HEK293 (cell line): ENCODE measurements around the gene SLC2A11.

ENCODE experiments used
- HOXD13 ChIP-seq: sonication (generic); formaldehyde crosslinking; IDR thresholded peaks from 2 replicates; pipeline ENCODE4 v1.8.0; 2022; ENCODE audit warnings: missing genetic modification reagents, borderline replicate concordance
- RBAK ChIP-seq: fragments of 450-650 bp; formaldehyde crosslinking; IDR thresholded peaks from 2 replicates; pipeline ENCODE4 v1.5.1; 2016; ENCODE audit warnings: missing biosample characterization, missing genetic modification characterization
- ZEB2 ChIP-seq: fragments of 450-650 bp; formaldehyde crosslinking; IDR thresholded peaks from 2 replicates; pipeline ENCODE4 v1.5.1; 2016; ENCODE audit warnings: missing biosample characterization, missing genetic modification characterization
- ZFP3 ChIP-seq: fragments of 450-650 bp; formaldehyde crosslinking; IDR thresholded peaks from 2 replicates; pipeline ENCODE4 v1.5.1; 2016; ENCODE audit warnings: low read depth, missing biosample characterization, missing genetic modification characterization
- ZNF214 ChIP-seq: fragments of 450-650 bp; formaldehyde crosslinking; IDR thresholded peaks from 2 replicates; pipeline ENCODE4 v1.5.1; 2017; ENCODE audit warnings: missing biosample characterization, mild to moderate bottlenecking, missing genetic modification characterization, borderline replicate concordance
- ZNF24 ChIP-seq: fragments of 450-650 bp; formaldehyde crosslinking; IDR thresholded peaks from 2 replicates; pipeline ENCODE4 v1.5.1; 2016; ENCODE audit warnings: missing biosample characterization, missing genetic modification characterization
- ZNF292 ChIP-seq: fragments of 450-650 bp; formaldehyde crosslinking; IDR thresholded peaks from 2 replicates; pipeline ENCODE4 v1.5.1; 2016; ENCODE audit warnings: low read depth, missing biosample characterization, missing genetic modification characterization, borderline replicate concordance
- ZNF324 ChIP-seq: fragments of 450-650 bp; formaldehyde crosslinking; IDR thresholded peaks from 2 replicates; pipeline ENCODE4 v1.5.1; 2016; ENCODE audit warnings: missing biosample characterization, missing genetic modification characterization
- ZNF350 ChIP-seq: fragments of 450-650 bp; formaldehyde crosslinking; IDR thresholded peaks from 2 replicates; pipeline ENCODE4 v1.5.0; 2017; ENCODE audit warnings: missing biosample characterization, mild to moderate bottlenecking, missing genetic modification characterization
- ZNF391 ChIP-seq: fragments of 450-650 bp; formaldehyde crosslinking; IDR thresholded peaks from 2 replicates; pipeline ENCODE4 v1.5.1; 2016; ENCODE audit warnings: low read depth, missing biosample characterization, missing genetic modification characterization, borderline replicate concordance
- ZNF530 ChIP-seq: fragments of 450-650 bp; formaldehyde crosslinking; IDR thresholded peaks from 2 replicates; pipeline ENCODE4 v1.5.1; 2016; ENCODE audit warnings: low read depth, missing biosample characterization, missing genetic modification characterization
- ZNF555 ChIP-seq: fragments of 450-650 bp; formaldehyde crosslinking; conservative IDR thresholded peaks from 2 replicates; pipeline ENCODE4 v1.5.1; 2017; ENCODE audit warnings: missing biosample characterization, mild to moderate bottlenecking, missing genetic modification characterization, inconsistent platforms
- ZNF560 ChIP-seq: fragments of 450-650 bp; formaldehyde crosslinking; IDR thresholded peaks from 2 replicates; pipeline ENCODE4 v1.5.1; 2017; ENCODE audit warnings: missing biosample characterization, missing genetic modification characterization, borderline replicate concordance
- ZNF561 ChIP-seq: fragments of 450-650 bp; IDR thresholded peaks from 2 replicates; pipeline ENCODE4 v1.5.1; 2018; ENCODE audit warnings: missing biosample characterization, missing genetic modification characterization, borderline replicate concordance
- ZNF571 ChIP-seq: fragments of 450-650 bp; formaldehyde crosslinking; IDR thresholded peaks from 2 replicates; pipeline ENCODE4 v1.5.0; 2017; ENCODE audit warnings: missing biosample characterization, missing genetic modification characterization
- ZNF660 ChIP-seq: fragments of 450-650 bp; IDR thresholded peaks from 2 replicates; pipeline ENCODE4 v1.5.1; 2018; ENCODE audit warnings: missing biosample characterization, mild to moderate bottlenecking, missing genetic modification characterization
- ZNF785 ChIP-seq: fragments of 450-650 bp; formaldehyde crosslinking; IDR thresholded peaks from 2 replicates; pipeline ENCODE4 v1.5.1; 2016; ENCODE audit warnings: missing biosample characterization, missing genetic modification characterization
- ZNF792 ChIP-seq: fragments of 450-650 bp; formaldehyde crosslinking; IDR thresholded peaks from 2 replicates; pipeline ENCODE4 v1.5.1; 2016; ENCODE audit warnings: missing biosample characterization, missing genetic modification characterization
- TF ChIP-seq, protein P1 (sequence below): fragments of 450-650 bp; formaldehyde crosslinking; IDR thresholded peaks from 2 replicates; pipeline ENCODE4 v1.5.1; 2016; ENCODE audit warnings: missing biosample characterization, missing genetic modification characterization, borderline replicate concordance
- TF ChIP-seq, protein P2 (sequence below): fragments of 450-650 bp; formaldehyde crosslinking; IDR thresholded peaks from 2 replicates; pipeline ENCODE4 v1.5.1; 2016; ENCODE audit warnings: missing biosample characterization, missing genetic modification characterization
- TF ChIP-seq, protein P3 (sequence below): fragments of 450-650 bp; formaldehyde crosslinking; IDR thresholded peaks from 2 replicates; pipeline ENCODE4 v1.5.1; 2016; ENCODE audit warnings: missing biosample characterization, missing genetic modification characterization
- TF ChIP-seq, protein P4 (sequence below): fragments of 450-650 bp; formaldehyde crosslinking; IDR thresholded peaks from 2 replicates; pipeline ENCODE4 v1.5.1; 2017; ENCODE audit warnings: missing biosample characterization, missing genetic modification characterization
- TF ChIP-seq, protein P5 (sequence below): fragments of 450-650 bp; formaldehyde crosslinking; IDR thresholded peaks from 2 replicates; pipeline ENCODE4 v1.5.1; 2016; ENCODE audit warnings: missing biosample characterization, missing genetic modification characterization
- TF ChIP-seq, protein P6 (sequence below): fragments of 450-650 bp; formaldehyde crosslinking; IDR thresholded peaks from 2 replicates; pipeline ENCODE4 v1.5.1; 2016; ENCODE audit warnings: missing biosample characterization, missing genetic modification characterization

Gene SLC2A11

DNA sequence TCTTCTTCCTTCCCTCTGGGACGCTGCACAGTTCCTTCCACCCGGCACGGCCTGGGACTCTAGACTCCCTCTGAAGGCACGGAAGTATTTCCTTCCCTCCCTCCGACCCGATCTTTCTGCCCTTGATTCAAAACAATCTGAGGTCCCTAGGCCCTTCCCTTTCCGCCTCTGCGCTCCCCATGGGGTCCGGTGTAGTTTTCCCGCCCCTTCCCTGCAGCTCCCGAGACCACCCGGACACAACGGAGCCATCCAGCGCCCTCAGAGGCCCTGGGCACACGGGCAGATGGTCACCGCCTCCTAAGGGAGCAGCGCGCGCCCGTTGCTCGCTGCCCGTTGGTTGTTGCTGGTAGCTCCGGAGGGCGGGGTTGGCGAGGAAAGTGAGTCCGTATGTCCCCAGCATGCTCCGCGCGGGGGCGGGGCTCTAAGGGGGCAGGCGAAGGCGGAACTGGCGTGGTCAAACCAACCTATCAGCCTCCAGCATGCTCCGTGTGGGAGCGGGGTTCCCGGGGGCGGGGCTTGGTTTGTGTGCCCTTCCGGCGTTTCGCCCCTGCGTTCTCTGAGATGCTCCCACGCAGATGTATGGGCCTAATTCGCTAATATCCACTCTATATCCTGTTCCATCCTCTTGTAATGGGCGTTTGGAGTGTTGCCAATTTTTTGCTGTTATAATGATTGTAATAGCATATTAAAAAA is 56.1 kb downstream of the SLC2A11 start (continued):
- TF ChIP-seq, protein P1, sequence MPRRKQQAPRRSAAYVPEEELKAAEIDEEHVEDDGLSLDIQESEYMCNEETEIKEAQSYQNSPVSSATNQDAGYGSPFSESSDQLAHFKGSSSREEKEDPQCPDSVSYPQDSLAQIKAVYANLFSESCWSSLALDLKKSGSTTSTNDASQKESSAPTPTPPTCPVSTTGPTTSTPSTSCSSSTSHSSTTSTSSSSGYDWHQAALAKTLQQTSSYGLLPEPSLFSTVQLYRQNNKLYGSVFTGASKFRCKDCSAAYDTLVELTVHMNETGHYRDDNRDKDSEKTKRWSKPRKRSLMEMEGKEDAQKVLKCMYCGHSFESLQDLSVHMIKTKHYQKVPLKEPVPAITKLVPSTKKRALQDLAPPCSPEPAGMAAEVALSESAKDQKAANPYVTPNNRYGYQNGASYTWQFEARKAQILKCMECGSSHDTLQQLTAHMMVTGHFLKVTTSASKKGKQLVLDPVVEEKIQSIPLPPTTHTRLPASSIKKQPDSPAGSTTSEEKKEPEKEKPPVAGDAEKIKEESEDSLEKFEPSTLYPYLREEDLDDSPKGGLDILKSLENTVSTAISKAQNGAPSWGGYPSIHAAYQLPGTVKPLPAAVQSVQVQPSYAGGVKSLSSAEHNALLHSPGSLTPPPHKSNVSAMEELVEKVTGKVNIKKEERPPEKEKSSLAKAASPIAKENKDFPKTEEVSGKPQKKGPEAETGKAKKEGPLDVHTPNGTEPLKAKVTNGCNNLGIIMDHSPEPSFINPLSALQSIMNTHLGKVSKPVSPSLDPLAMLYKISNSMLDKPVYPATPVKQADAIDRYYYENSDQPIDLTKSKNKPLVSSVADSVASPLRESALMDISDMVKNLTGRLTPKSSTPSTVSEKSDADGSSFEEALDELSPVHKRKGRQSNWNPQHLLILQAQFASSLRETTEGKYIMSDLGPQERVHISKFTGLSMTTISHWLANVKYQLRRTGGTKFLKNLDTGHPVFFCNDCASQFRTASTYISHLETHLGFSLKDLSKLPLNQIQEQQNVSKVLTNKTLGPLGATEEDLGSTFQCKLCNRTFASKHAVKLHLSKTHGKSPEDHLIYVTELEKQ (tag by site-specific recombination) = no peak
- TF ChIP-seq, protein P2, sequence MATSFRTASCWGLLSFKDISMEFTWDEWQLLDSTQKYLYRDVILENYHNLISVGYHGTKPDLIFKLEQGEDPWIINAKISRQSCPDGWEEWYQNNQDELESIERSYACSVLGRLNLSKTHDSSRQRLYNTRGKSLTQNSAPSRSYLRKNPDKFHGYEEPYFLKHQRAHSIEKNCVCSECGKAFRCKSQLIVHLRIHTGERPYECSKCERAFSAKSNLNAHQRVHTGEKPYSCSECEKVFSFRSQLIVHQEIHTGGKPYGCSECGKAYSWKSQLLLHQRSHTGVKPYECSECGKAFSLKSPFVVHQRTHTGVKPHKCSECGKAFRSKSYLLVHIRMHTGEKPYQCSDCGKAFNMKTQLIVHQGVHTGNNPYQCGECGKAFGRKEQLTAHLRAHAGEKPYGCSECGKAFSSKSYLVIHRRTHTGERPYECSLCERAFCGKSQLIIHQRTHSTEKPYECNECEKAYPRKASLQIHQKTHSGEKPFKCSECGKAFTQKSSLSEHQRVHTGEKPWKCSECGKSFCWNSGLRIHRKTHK (tag by site-specific recombination) = no peak
- TF ChIP-seq HOXD13 (CRISPR knock-in tag) (no peak), ZNF24 (tag by site-specific recombination) (peak; percentile 43; the same call in 1 of the 2 replicates), ZFP3 (tag by site-specific recombination) (no peak), ZNF561 (no peak; the same call in 1 of the 2 replicates), ZNF530 (tag by site-specific recombination) (0 out of 2 replicates have a peak, but pooled peaks have one; percentile 49), RBAK (no peak), ZNF560 (tag by site-specific recombination) (no peak), ZNF660 (tag by site-specific recombination) (peak; percentile 70; the same call in 1 of the 2 replicates), ZNF350 (no peak), ZNF214 (tag by site-specific recombination) (no peak; the same call in 1 of the 2 replicates), ZNF391 (tag by site-specific recombination) (0 out of 2 replicates have a peak, but pooled peaks have one; percentile 54), ZEB2 (tag by site-specific recombination) (peak; percentile 81), ZNF785 (tag by site-specific recombination) (0 out of 2 replicates have a peak, but pooled peaks have one; percentile 47), ZNF324 (tag by site-specific recombination) (peak; percentile 65; the same call in 1 of the 2 replicates), ZNF555 (tag by site-specific recombination) (no peak), ZNF292 (no peak), ZNF792 (tag by site-specific recombination) (0 out of 2 replicates have a peak, but pooled peaks have one; percentile 41), ZNF571 (tag by site-specific recombination) (no peak)
- TF ChIP-seq, protein P3, sequence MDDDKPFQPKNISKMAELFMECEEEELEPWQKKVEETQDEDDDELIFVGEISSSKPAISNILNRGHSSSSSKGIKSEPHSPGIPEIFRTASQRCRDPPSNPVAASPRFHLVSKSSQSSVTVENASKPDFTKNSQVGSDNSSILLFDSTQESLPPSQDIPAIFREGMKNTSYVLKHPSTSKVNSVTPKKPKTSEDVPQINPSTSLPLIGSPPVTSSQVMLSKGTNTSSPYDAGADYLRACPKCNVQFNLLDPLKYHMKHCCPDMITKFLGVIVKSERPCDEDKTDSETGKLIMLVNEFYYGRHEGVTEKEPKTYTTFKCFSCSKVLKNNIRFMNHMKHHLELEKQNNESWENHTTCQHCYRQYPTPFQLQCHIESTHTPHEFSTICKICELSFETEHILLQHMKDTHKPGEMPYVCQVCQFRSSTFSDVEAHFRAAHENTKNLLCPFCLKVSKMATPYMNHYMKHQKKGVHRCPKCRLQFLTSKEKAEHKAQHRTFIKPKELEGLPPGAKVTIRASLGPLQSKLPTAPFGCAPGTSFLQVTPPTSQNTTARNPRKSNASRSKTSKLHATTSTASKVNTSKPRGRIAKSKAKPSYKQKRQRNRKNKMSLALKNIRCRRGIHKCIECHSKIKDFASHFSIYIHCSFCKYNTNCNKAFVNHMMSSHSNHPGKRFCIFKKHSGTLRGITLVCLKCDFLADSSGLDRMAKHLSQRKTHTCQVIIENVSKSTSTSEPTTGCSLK (tag by site-specific recombination) = no peak
- TF ChIP-seq, protein P4, sequence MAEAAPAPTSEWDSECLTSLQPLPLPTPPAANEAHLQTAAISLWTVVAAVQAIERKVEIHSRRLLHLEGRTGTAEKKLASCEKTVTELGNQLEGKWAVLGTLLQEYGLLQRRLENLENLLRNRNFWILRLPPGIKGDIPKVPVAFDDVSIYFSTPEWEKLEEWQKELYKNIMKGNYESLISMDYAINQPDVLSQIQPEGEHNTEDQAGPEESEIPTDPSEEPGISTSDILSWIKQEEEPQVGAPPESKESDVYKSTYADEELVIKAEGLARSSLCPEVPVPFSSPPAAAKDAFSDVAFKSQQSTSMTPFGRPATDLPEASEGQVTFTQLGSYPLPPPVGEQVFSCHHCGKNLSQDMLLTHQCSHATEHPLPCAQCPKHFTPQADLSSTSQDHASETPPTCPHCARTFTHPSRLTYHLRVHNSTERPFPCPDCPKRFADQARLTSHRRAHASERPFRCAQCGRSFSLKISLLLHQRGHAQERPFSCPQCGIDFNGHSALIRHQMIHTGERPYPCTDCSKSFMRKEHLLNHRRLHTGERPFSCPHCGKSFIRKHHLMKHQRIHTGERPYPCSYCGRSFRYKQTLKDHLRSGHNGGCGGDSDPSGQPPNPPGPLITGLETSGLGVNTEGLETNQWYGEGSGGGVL = no peak
- TF ChIP-seq, protein P5, sequence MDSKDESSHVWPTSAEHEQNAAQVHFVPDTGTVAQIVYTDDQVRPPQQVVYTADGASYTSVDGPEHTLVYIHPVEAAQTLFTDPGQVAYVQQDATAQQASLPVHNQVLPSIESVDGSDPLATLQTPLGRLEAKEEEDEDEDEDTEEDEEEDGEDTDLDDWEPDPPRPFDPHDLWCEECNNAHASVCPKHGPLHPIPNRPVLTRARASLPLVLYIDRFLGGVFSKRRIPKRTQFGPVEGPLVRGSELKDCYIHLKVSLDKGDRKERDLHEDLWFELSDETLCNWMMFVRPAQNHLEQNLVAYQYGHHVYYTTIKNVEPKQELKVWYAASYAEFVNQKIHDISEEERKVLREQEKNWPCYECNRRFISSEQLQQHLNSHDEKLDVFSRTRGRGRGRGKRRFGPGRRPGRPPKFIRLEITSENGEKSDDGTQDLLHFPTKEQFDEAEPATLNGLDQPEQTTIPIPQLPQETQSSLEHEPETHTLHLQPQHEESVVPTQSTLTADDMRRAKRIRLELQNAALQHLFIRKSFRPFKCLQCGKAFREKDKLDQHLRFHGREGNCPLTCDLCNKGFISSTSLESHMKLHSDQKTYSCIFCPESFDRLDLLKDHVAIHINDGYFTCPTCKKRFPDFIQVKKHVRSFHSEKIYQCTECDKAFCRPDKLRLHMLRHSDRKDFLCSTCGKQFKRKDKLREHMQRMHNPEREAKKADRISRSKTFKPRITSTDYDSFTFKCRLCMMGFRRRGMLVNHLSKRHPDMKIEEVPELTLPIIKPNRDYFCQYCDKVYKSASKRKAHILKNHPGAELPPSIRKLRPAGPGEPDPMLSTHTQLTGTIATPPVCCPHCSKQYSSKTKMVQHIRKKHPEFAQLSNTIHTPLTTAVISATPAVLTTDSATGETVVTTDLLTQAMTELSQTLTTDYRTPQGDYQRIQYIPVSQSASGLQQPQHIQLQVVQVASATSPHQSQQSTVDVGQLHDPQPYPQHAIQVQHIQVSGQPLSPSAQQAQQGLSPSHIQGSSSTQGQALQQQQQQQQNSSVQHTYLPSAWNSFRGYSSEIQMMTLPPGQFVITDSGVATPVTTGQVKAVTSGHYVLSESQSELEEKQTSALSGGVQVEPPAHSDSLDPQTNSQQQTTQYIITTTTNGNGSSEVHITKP = peak; percentile 76
- TF ChIP-seq, protein P6, sequence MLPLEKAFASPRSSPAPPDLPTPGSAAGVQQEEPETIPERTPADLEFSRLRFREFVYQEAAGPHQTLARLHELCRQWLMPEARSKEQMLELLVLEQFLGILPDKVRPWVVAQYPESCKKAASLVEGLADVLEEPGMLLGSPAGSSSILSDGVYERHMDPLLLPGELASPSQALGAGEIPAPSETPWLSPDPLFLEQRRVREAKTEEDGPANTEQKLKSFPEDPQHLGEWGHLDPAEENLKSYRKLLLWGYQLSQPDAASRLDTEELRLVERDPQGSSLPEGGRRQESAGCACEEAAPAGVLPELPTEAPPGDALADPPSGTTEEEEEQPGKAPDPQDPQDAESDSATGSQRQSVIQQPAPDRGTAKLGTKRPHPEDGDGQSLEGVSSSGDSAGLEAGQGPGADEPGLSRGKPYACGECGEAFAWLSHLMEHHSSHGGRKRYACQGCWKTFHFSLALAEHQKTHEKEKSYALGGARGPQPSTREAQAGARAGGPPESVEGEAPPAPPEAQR (tag by site-specific recombination) = 0 out of 2 replicates have a peak, but pooled peaks have one; percentile 62
